Esophagus muscularis mucosa (tissue), 4 donors: Measurements from ENCODE around the gene APPL2. TPM values are rescaled to one million over a fixed set of nuclear protein-coding genes. Genes with fewer than 3 reads are reported as not detected.

ENCODE experiments used
- DNase-seq: peaks from one replicate; pipeline ENCODE4 v3.0.0-alpha.2; 2017; ENCODE audit errors: extremely low spot score
- H3K27ac ChIP-seq, 4 donors: fragments of 200-600 bp; sonication (generic); replicated peaks in 1 of 4; 1 replicate in 3 of 4; 2 replicates in 1 of 4; pipeline ENCODE4 v1.5.1; 2016 to 2019; ENCODE audit warnings: mild to moderate bottlenecking in 1 of 4
- H3K27me3 ChIP-seq, 4 donors: fragments of 200-600 bp; sonication (generic); one replicate each; pipeline versions ENCODE4 v1.5.1 to v1.6.0; 2016 to 2019
- H3K36me3 ChIP-seq, 4 donors: fragments of 200-600 bp; sonication (generic); one replicate each; pipeline ENCODE4 v1.5.1; 2016 to 2019
- H3K4me1 ChIP-seq, 4 donors: fragments of 200-600 bp; sonication (generic); one replicate each; pipeline ENCODE4 v1.5.1; 2016 to 2019
- H3K4me3 ChIP-seq, 4 donors: fragments of 200-600 bp; sonication (generic); 1 replicate in 2 of 4; 2 replicates in 2 of 4; pipeline ENCODE4 v1.5.1; 2016 to 2019; ENCODE audit warnings: mild to moderate bottlenecking in 4 of 4, moderate library complexity in 1 of 4
- H3K9me3 ChIP-seq, 4 donors: fragments of 200-600 bp; sonication (generic); 1 replicate in 3 of 4; 2 replicates in 1 of 4; pipeline ENCODE4 v1.5.1; 2016 to 2019
- EP300 ChIP-seq: sonication (generic); formaldehyde crosslinking; IDR thresholded peaks from one replicate; pipeline ENCODE4 v1.6.1; 2017; ENCODE audit warnings: antibody characterized with exemption
- POLR2A ChIP-seq: fragments of 450-650 bp; IDR thresholded peaks from one replicate; pipeline ENCODE4 v1.6.1; 2017; ENCODE audit warnings: antibody characterized with exemption, moderate library complexity, mild to moderate bottlenecking, low read depth
- POLR2AphosphoS5 ChIP-seq, 2 donors: sonication (generic); formaldehyde crosslinking; IDR thresholded peaks; one replicate each; pipeline ENCODE4 v1.6.1; 2017; ENCODE audit warnings: antibody characterized with exemption in 2 of 2
- WGBS: methylation state at CpG from one replicate; pipeline ENCODE4 v1.1.5; 2018; 5-methylcytosine and 5-hydroxymethylcytosine counted together
- intact Hi-C: fragments of 100-400 bp; cut with DNase I; formaldehyde crosslinking; loops from one replicate; pipeline ENCODE4 v1.15.1; 2023
- total RNA-seq, 4 donors: library from RNA; depleted of rRNA; stranded (reverse); fragments of >200 nt; gene quantifications; one replicate each; pipeline versions ENCODE4 v1.1.0 to v1.2.1, GENCODE V29; 2016
- TF ChIP-seq, protein P1 (sequence below), 3 experiments: fragments of 200-600 bp in 2 of 3; fragments of 450-650 bp in 1 of 3; sonication (generic) in 2 of 3; IDR thresholded peaks; one replicate each; pipeline ENCODE4 v1.5.1; 2017 to 2019; ENCODE audit warnings: antibody characterized with exemption in 3 of 3, mild to moderate bottlenecking in 2 of 3, moderate library complexity in 1 of 3

Gene APPL2
- total RNA-seq, 4 donors from 2014 or later, result 16.6 to 30.0 (median 23.3) TPM

DNA sequence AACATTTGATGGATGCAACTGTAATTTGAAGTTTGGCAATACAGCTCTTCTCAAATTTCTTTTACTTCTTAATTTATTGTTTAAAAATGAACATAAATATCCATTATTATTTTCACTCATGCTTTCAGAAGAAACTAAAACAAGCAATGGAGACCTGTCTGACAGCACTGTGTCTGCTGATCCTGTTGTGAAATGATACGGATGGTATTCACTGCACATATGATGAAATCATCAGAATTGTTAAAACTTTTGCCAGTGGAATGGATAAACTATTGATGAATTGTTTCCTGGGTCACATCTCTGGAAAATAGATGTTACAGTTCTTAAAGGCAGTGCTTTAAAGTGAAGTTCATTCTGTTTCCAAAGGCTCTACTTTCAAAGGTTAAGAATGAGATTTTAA, 69.2 kb downstream of the APPL2 start:
- intact Hi-C loops, result no loop called here
- peaks cover 35 to 96% (median 64%) of the 10 kb centered on the region in 4 donors for H3K36me3 ChIP-seq
- WGBS, result 82% methylated on average over 1 of the region's 1 CpG

DNA sequence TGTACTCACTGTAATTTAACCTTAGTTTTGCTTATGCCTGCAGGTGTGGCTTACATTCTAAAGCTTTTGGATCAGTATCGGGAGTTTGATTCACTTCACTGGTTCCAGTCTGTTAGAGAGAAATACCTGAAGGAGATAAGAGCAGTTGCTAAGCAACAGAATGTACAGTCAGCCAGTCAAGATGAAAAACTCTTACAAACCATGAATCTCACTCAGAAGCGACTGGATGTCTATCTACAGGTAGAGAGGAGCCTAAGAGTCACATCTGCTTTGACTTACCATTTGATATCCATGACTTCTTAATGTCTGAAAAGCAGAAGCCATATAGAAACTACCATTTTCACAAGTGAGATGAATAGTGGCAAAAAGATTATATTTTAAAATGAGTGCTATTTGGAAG, 71.9 kb downstream of the APPL2 start:
- no peak for DNase-seq
- WGBS, result 92% methylated on average over 2 of the region's 2 CpGs
- TF ChIP-seq POLR2A (no peak), EP300 (no peak), POLR2AphosphoS5 (IDR thresholded peaks at IDR 0.05) (no peak)
- TF ChIP-seq, protein P1, sequence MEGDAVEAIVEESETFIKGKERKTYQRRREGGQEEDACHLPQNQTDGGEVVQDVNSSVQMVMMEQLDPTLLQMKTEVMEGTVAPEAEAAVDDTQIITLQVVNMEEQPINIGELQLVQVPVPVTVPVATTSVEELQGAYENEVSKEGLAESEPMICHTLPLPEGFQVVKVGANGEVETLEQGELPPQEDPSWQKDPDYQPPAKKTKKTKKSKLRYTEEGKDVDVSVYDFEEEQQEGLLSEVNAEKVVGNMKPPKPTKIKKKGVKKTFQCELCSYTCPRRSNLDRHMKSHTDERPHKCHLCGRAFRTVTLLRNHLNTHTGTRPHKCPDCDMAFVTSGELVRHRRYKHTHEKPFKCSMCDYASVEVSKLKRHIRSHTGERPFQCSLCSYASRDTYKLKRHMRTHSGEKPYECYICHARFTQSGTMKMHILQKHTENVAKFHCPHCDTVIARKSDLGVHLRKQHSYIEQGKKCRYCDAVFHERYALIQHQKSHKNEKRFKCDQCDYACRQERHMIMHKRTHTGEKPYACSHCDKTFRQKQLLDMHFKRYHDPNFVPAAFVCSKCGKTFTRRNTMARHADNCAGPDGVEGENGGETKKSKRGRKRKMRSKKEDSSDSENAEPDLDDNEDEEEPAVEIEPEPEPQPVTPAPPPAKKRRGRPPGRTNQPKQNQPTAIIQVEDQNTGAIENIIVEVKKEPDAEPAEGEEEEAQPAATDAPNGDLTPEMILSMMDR (IDR thresholded peaks at IDR 0.05), result no peak
- Histone ChIP-seq H3K27me3 (no peaks in the 10 kb centered on the region), H3K27ac (no peak overlapping the region), H3K4me1 (peaks cover 0 to 14% (median 8%) of the 10 kb centered on the region in 4 donors), H3K36me3 (peaks cover 42 to 96% (median 71%) of the 10 kb centered on the region in 4 donors), H3K9me3 (no peaks in the 10 kb centered on the region), H3K4me3 (no peak overlapping the region)
- intact Hi-C loops, result no loop called here

More for the DNA sequence above, 69.2 kb downstream of the APPL2 start:
- H3K4me1 ChIP-seq, result peaks cover 0 to 14% (median 8%) of the 10 kb centered on the region in 4 donors
- H3K27me3 ChIP-seq, result no peaks in the 10 kb centered on the region
- TF ChIP-seq EP300 (no peak), POLR2AphosphoS5 (IDR thresholded peaks at IDR 0.05) (no peak), POLR2A (no peak)
- TF ChIP-seq, protein P1 (IDR thresholded peaks at IDR 0.05), result no peak
- H3K4me3 ChIP-seq, result no peak overlapping the region
- no peak overlapping the region for H3K27ac ChIP-seq
- DNase-seq, result no peak
- no peaks in the 10 kb centered on the region for H3K9me3 ChIP-seq

DNA sequence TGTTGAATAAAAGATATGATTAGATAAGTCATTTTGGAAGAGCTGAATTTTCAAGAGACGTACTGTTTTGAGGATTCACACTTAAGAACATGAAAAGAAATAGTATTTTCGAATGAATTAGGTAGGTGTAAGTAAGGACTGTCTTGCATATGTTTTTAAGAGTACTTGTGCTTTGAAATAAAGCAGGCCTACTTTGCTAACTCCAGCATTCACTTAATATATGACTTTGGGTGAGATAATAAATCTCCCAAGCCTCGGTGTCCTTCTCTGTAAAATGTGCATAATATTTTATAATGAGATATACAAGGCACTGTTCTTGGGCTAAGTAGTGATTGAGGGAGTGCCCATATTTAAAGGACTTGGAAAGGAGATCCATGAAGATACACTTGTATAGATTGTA, 73.8 kb downstream of the APPL2 start:
- WGBS, result 59% methylated on average over 3 of the region's 3 CpGs
- intact Hi-C loops, result no loop called here
- Histone ChIP-seq H3K27ac (no peak overlapping the region), H3K9me3 (no peaks in the 10 kb centered on the region), H3K4me3 (no peak overlapping the region), H3K36me3 (peaks cover 48 to 99% (median 75%) of the 10 kb centered on the region in 4 donors), H3K4me1 (peaks cover 0 to 12% (median 6%) of the 10 kb centered on the region in 4 donors), H3K27me3 (no peaks in the 10 kb centered on the region)
- TF ChIP-seq, protein P1 (IDR thresholded peaks at IDR 0.05), result no peak
- TF ChIP-seq POLR2AphosphoS5 (IDR thresholded peaks at IDR 0.05) (no peak), EP300 (no peak), POLR2A (no peak)
- no peak for DNase-seq

DNA sequence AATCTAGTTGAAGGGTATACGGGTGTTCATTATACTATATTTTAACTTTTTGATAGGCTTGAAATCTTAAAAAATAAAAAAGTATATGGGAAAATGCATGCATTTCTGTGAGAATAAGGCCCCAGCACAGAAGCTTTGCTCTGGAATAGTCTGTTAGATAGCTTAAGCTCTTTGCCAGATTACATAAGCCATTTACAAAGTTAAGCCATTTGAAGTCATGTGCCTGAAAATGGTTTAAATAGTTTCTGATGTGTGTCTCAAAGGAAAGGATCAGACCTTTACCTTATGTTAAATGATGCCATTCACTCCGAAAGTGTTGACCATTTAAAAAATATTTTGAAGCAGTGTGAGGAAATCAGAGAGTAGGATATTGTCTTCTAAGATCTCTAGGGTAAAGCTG, 77.1 kb downstream of the APPL2 start:
- Histone ChIP-seq H3K4me3 (no peak overlapping the region), H3K9me3 (no peaks in the 10 kb centered on the region), H3K27ac (no peak overlapping the region), H3K27me3 (no peaks in the 10 kb centered on the region), H3K36me3 (peaks cover 25 to 94% (median 59%) of the 10 kb centered on the region in 4 donors), H3K4me1 (no peaks in the 10 kb centered on the region)
- no peak for DNase-seq
- TF ChIP-seq, protein P1 (IDR thresholded peaks at IDR 0.05), result no peak
- no peak for TF ChIP-seq EP300
- no peak for TF ChIP-seq POLR2A
- no peak for TF ChIP-seq POLR2AphosphoS5 (IDR thresholded peaks at IDR 0.05)
- intact Hi-C loops, result no loop called here
- WGBS, result 91% methylated on average over 2 of the region's 2 CpGs

DNA sequence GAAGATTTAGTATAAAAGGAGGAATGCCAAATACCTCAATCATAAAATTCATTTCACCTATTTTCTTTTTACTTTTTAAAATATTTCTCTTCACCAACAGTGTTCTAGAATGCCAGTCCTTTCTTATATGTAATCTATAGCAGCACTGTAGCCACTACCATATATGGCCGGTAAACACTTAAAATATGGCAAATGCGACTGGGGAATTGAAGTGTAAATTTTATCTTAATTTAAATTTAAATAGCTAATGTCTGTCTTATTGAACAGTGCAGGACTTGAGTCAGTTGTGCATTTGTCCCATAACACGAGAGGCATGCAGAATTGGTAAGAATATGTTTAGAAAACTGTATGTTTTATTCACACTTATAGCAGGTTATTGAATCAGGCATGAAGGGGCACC, 78.4 kb downstream of the APPL2 start:
- Histone ChIP-seq H3K9me3 (no peaks in the 10 kb centered on the region), H3K27me3 (no peaks in the 10 kb centered on the region), H3K4me3 (no peak overlapping the region), H3K36me3 (peaks cover 18 to 94% (median 56%) of the 10 kb centered on the region in 4 donors), H3K4me1 (no peaks in the 10 kb centered on the region), H3K27ac (no peak overlapping the region)
- TF ChIP-seq POLR2A, result no peak
- TF ChIP-seq EP300, result no peak
- TF ChIP-seq, protein P1 (IDR thresholded peaks at IDR 0.05), result no peak
- no peak for TF ChIP-seq POLR2AphosphoS5 (IDR thresholded peaks at IDR 0.05)
- 97% methylated on average over 3 of the region's 3 CpGs for WGBS
- intact Hi-C loops, result no loop called here
- DNase-seq, result no peak
